Caco-2 (cell line): ENCODE results near the gene CDK5RAP2. TPM values are rescaled to one million over a fixed set of nuclear protein-coding genes. Genes with fewer than 3 reads are reported as not detected.
A peak's percentile ranks its signal among the peaks of the same experiment; 100 is the strongest.

Experiments used
- BruUV-seq: library from RNA; stranded (reverse); fragments of 400-500 nt; replicated peaks from 2 replicates; lab custom pipeline; 2021; lab: Mats Ljungman, UMichigan
- CTCF ChIA-PET: fragments of 300-600 bp; sonication (Branson Sonifier 250); formaldehyde crosslinking; loops from one replicate; lab custom pipeline; 2022; ENCODE audit warnings: antibody characterized with exemption; lab: Charles Lee
- POLR2A ChIA-PET: fragments of 300-600 bp; sonication (Branson Sonifier 250); formaldehyde crosslinking; loops from one replicate; lab custom pipeline; 2022; ENCODE audit warnings: antibody characterized with exemption; lab: Charles Lee
- DNase-seq, 2 experiments: peaks; one replicate each; pipeline versions ENCODE4 v3.0.0 to v3.0.0-alpha.2; 2020 to 2022
- H3K27me3 ChIP-seq: replicated peaks from 2 replicates; pipeline ENCODE4 v1.6.0; 2011; ENCODE audit warnings: low read length; ENCODE audit not compliant: control insufficient read depth, insufficient read depth
- H3K36me3 ChIP-seq: 2 replicates; pipeline ENCODE4 v1.5.1; 2011; ENCODE audit warnings: low read length; ENCODE audit not compliant: control insufficient read depth, insufficient read depth
- H3K4me1 ChIP-seq: fragments of 250-450 bp; sonication (Bioruptor Pico); 2 replicates; pipeline ENCODE4 v1.5.1; 2020; ENCODE audit warnings: mild to moderate bottlenecking
- H3K4me3 ChIP-seq: 2 replicates; pipeline ENCODE4 v1.5.1; 2011; ENCODE audit warnings: low read depth, mild to moderate bottlenecking, control low read depth, low read length
- H3K9me3 ChIP-seq: fragments of 250-450 bp; sonication (Bioruptor Pico); 2 replicates; pipeline ENCODE4 v1.5.1; 2020; ENCODE audit warnings: mild to moderate bottlenecking, moderate library complexity
- H3K27ac Mint-ChIP-seq: one replicate; pipeline ENCODE4 v1.8.0; 2022; ENCODE audit warnings: mixed read lengths; ENCODE audit not compliant: unreplicated experiment
- H3K27me3 Mint-ChIP-seq: one replicate; pipeline ENCODE4 v1.8.0; 2022; ENCODE audit warnings: mixed read lengths; ENCODE audit not compliant: insufficient read depth, unreplicated experiment
- H3K36me3 Mint-ChIP-seq: one replicate; pipeline ENCODE4 v1.8.0; 2022; ENCODE audit warnings: mild to moderate bottlenecking, mixed read lengths; ENCODE audit not compliant: insufficient read depth, unreplicated experiment
- H3K4me1 Mint-ChIP-seq: one replicate; pipeline ENCODE4 v1.8.0; 2022; ENCODE audit warnings: low read depth, mixed read lengths; ENCODE audit not compliant: unreplicated experiment
- H3K4me3 Mint-ChIP-seq: one replicate; pipeline ENCODE4 v1.8.0; 2022; ENCODE audit warnings: mild to moderate bottlenecking, moderate library complexity, mixed read lengths; ENCODE audit not compliant: unreplicated experiment
- H3K9me3 Mint-ChIP-seq: one replicate; pipeline ENCODE4 v1.8.0; 2022; ENCODE audit warnings: mixed read lengths; ENCODE audit not compliant: unreplicated experiment
- CTCF ChIP-seq, 2 experiments: fragments of 200-600 bp in 1 of 2; IDR thresholded peaks; 1 replicate in 1 of 2; 2 replicates in 1 of 2; pipeline versions ENCODE4 v1.5.1 to v1.8.0; 2011 to 2022; ENCODE audit warnings: antibody characterized with exemption in 1 of 2, control low read depth in 1 of 2, inconsistent platforms in 1 of 2, low read depth in 1 of 2, low read length in 1 of 2, mild to moderate bottlenecking in 1 of 2, moderate library complexity in 1 of 2; ENCODE audit not compliant: insufficient read depth in 1 of 2, severe bottlenecking in 1 of 2, unreplicated experiment in 1 of 2
- intact Hi-C: fragments of 100-400 bp; cut with micrococcal nuclease; formaldehyde crosslinking; loops from one replicate; pipeline ENCODE4 v1.10.0; 2022; ENCODE audit not compliant: unreplicated experiment
- total RNA-seq: library from RNA; stranded (reverse); gene quantifications from 2 replicates; pipeline ENCODE4 v1.2.3, GENCODE V29; 2022

CDK5RAP2 gene
- total RNA-seq, 1 experiment from 2014 or later: 71.3 TPM

- Mint-ChIP-seq H3K9me3 (no peaks in the 10 kb centered on the region), H3K27me3 (no peaks in the 10 kb centered on the region), H3K4me1 (peaks cover 29% of the 10 kb centered on the region), H3K36me3 (peaks cover 59% of the 10 kb centered on the region), H3K27ac (no peak overlapping the region), H3K4me3 (no peak overlapping the region)
- DNase-seq: no peak
- peaks cover 2% of the 10 kb centered on the region for H3K36me3 ChIP-seq
- intact Hi-C loops: no loop called here
- no peaks in the 10 kb centered on the region for H3K9me3 ChIP-seq
- no peaks in the 10 kb centered on the region for H3K27me3 ChIP-seq
- BruUV-seq: no TSS peak
- no peak overlapping the region for H3K4me3 ChIP-seq
- ChIA-PET POLR2A (no interaction called here), CTCF (interaction anchor here (0.6 kb wide), 1 partner anchor 447 kb away, joined by 3 read pairs; no protein-coding TSS in a partner anchor)
- peaks cover 17% of the 10 kb centered on the region for H3K4me1 ChIP-seq
- TF ChIP-seq CTCF (IDR thresholded peaks at IDR 0.05; ENCODE audit: insufficient read depth in 1 of 2, low read depth in 1 of 2, low read length in 1 of 2, severe bottlenecking in 1 of 2, unreplicated experiment in 1 of 2): no peak
Observed at GRCh38 chr9:120536949-120537640, 42.9 kb downstream of the CDK5RAP2 start.

- no peak for DNase-seq
- POLR2A ChIA-PET: no interaction called here
- Mint-ChIP-seq H3K36me3 (peaks cover 57% of the 10 kb centered on the region), H3K27me3 (no peaks in the 10 kb centered on the region), H3K9me3 (no peaks in the 10 kb centered on the region), H3K4me1 (peaks cover 29% of the 10 kb centered on the region), H3K27ac (no peak overlapping the region), H3K4me3 (no peak overlapping the region)
- Histone ChIP-seq H3K4me1 (peaks cover 18% of the 10 kb centered on the region), H3K9me3 (no peaks in the 10 kb centered on the region), H3K4me3 (no peak overlapping the region), H3K36me3 (peaks cover 2% of the 10 kb centered on the region), H3K27me3 (no peaks in the 10 kb centered on the region)
- BruUV-seq: no TSS peak
- no peak for TF ChIP-seq CTCF (IDR thresholded peaks at IDR 0.05; ENCODE audit: insufficient read depth in 1 of 2, low read depth in 1 of 2, low read length in 1 of 2, severe bottlenecking in 1 of 2, unreplicated experiment in 1 of 2)
- CTCF ChIA-PET: no interaction called here
- intact Hi-C loops: no loop called here
Observed at GRCh38 chr9:120536094-120536493, 43.9 kb downstream of the CDK5RAP2 start.

- ChIA-PET CTCF (interaction anchor here (0.6 kb wide), 1 partner anchor 967 kb away, joined by 4 read pairs; no protein-coding TSS in a partner anchor), POLR2A (interaction anchor here (0.6 kb wide), 1 partner anchor 26 kb away, joined by 3 read pairs; no protein-coding TSS in a partner anchor)
- Histone ChIP-seq H3K9me3 (no peaks in the 10 kb centered on the region), H3K27me3 (no peaks in the 10 kb centered on the region), H3K4me3 (no peak overlapping the region), H3K4me1 (peaks cover 18% of the 10 kb centered on the region), H3K36me3 (peaks cover 2% of the 10 kb centered on the region)
- peak overlapping the region; percentile 12 for H3K4me3 Mint-ChIP-seq
- peak overlapping the region; percentile 14 for H3K27ac Mint-ChIP-seq
- intact Hi-C loops: no loop called here
- H3K36me3 Mint-ChIP-seq: peaks cover 72% of the 10 kb centered on the region
- H3K4me1 Mint-ChIP-seq: peaks cover 29% of the 10 kb centered on the region
- no peak for TF ChIP-seq CTCF (IDR thresholded peaks at IDR 0.05; ENCODE audit: insufficient read depth in 1 of 2, low read depth in 1 of 2, low read length in 1 of 2, severe bottlenecking in 1 of 2, unreplicated experiment in 1 of 2)
- no TSS peak for BruUV-seq
- no peaks in the 10 kb centered on the region for H3K27me3 Mint-ChIP-seq
- DNase-seq: peak in 1 of 2 experiments; percentile 30
- no peaks in the 10 kb centered on the region for H3K9me3 Mint-ChIP-seq
Observed at GRCh38 chr9:120534266-120534665, 45.7 kb downstream of the CDK5RAP2 start.
